Keratinocyte (primary cell): ENCODE measurements around the gene APLF. TPM values are rescaled to one million over a fixed set of nuclear protein-coding genes. Genes with fewer than 3 reads are reported as not detected.

Source experiments
- DNase-seq: peaks from one replicate; pipeline ENCODE4 v3.0.0-alpha.2; 2011; ENCODE audit warnings: low read depth, missing footprints, low spot score
- FAIRE-seq: peaks from 2 replicates; lab custom pipeline; 2011; peaks lifted over from hg19 to GRCh38; lab: Jason Lieb, UNC
- H2AFZ ChIP-seq: 2 replicates; pipeline ENCODE4 v1.6.0; 2012; ENCODE audit warnings: low read length, control low read depth, inconsistent platforms; ENCODE audit not compliant: control insufficient read depth
- H3K27ac ChIP-seq: 2 replicates; pipeline ENCODE4 v1.5.1; 2011; ENCODE audit warnings: low read length; ENCODE audit not compliant: control insufficient read depth, insufficient read depth
- H3K27me3 ChIP-seq: 3 replicates; pipeline ENCODE4 v1.6.0; 2011; ENCODE audit warnings: low read length; ENCODE audit not compliant: control insufficient read depth, insufficient read depth; ENCODE audit errors: extremely low read depth
- H3K36me3 ChIP-seq, 2 experiments: 2 replicates in 1 of 2; 3 replicates in 1 of 2; pipeline ENCODE4 v1.5.1; 2011; ENCODE audit warnings: low read length in 2 of 2, mild to moderate bottlenecking in 1 of 2; ENCODE audit not compliant: control insufficient read depth in 2 of 2, insufficient read depth in 2 of 2; ENCODE audit errors: extremely low read depth in 1 of 2
- H3K4me1 ChIP-seq: 3 replicates; pipeline ENCODE4 v1.5.1; 2011; ENCODE audit warnings: low read length; ENCODE audit not compliant: control insufficient read depth, insufficient read depth; ENCODE audit errors: extremely low read depth
- H3K4me2 ChIP-seq: 3 replicates; pipeline ENCODE4 v1.6.0; 2011; ENCODE audit warnings: low read depth, low read length; ENCODE audit not compliant: control insufficient read depth, insufficient read depth; ENCODE audit errors: extremely low read depth
- H3K4me3 ChIP-seq, 3 experiments: fragments of 200-600 bp in 1 of 3; sonication (generic) in 1 of 3; 2 replicates in 2 of 3; 3 replicates in 1 of 3; pipeline ENCODE4 v1.5.1; 2011 to 2016; ENCODE audit warnings: low read length in 3 of 3, mild to moderate bottlenecking in 3 of 3, control low read depth in 2 of 3, inconsistent platforms in 1 of 3, low read depth in 1 of 3, mixed read lengths in 1 of 3, mixed run types in 1 of 3, moderate library complexity in 1 of 3; ENCODE audit not compliant: control insufficient read depth in 2 of 3, insufficient read depth in 2 of 3; ENCODE audit errors: extremely low read depth in 1 of 3
- H3K79me2 ChIP-seq: 2 replicates; pipeline ENCODE4 v1.6.0; 2012; ENCODE audit warnings: low read length; ENCODE audit not compliant: control insufficient read depth, insufficient read depth
- H3K9ac ChIP-seq: 3 replicates; pipeline ENCODE4 v1.6.0; 2011; ENCODE audit warnings: low read length; ENCODE audit not compliant: control insufficient read depth, insufficient read depth; ENCODE audit errors: extremely low read depth
- H3K9me1 ChIP-seq: 3 replicates; pipeline ENCODE4 v1.6.0; 2011; ENCODE audit warnings: low read length; ENCODE audit not compliant: control insufficient read depth, insufficient read depth; ENCODE audit errors: extremely low read depth
- H3K9me3 ChIP-seq: 2 replicates; pipeline ENCODE4 v1.5.1; 2012; ENCODE audit warnings: low read depth, low read length; ENCODE audit not compliant: control insufficient read depth
- H4K20me1 ChIP-seq: 3 replicates; pipeline ENCODE4 v1.6.0; 2011; ENCODE audit warnings: low read length; ENCODE audit not compliant: control insufficient read depth, insufficient read depth; ENCODE audit errors: extremely low read depth
- EZH2 ChIP-seq: IDR thresholded peaks from one replicate; pipeline ENCODE4 v1.6.1; 2012; ENCODE audit warnings: inconsistent platforms, mild to moderate bottlenecking, low read length, moderate library complexity
- dilution Hi-C: fragments of 300-500 bp; cut with MboI; formaldehyde crosslinking; loops from one replicate; pipeline ENCODE4 v1.7.0; 2020; ENCODE audit warnings: low sequenced_read_pairs; ENCODE audit not compliant: extremely low pct_ligation_motif_present
- polyA plus RNA-seq, 5 experiments: library from polyadenylated mRNA; depleted of rRNA in 3 of 5; stranded (reverse) in 3 of 5; stranded (forward) in 1 of 5; unstranded in 1 of 5; fragments of >200 nt; gene quantifications; 1 replicate in 1 of 5; 2 replicates in 3 of 5; 3 replicates in 1 of 5; pipeline versions ENCODE4 v1.2.1 to v1.2.3, GENCODE V29; 2011 to 2012; ENCODE audit warnings: missing spikeins in 2 of 5, low read depth in 1 of 5, low replicate concordance in 1 of 5
- TF ChIP-seq, protein P1 (sequence below), 3 experiments: IDR thresholded peaks in 1 of 3; conservative IDR thresholded peaks in 1 of 3; optimal IDR thresholded peaks in 1 of 3; 2 replicates in 2 of 3; 3 replicates in 1 of 3; pipeline versions ENCODE3 to v1.5.1; 2011; ENCODE audit warnings: low read length in 3 of 3, mild to moderate bottlenecking in 3 of 3, moderate library complexity in 2 of 3, control low read depth in 1 of 3, inconsistent platforms in 1 of 3; ENCODE audit not compliant: insufficient read depth in 2 of 3; ENCODE audit errors: extremely low read depth in 1 of 3

APLF gene
- polyA plus RNA-seq, 1 donor (not counting 4 experiments of a cell fraction or from before 2014, with no cell fraction given): 3.0 TPM

DNA sequence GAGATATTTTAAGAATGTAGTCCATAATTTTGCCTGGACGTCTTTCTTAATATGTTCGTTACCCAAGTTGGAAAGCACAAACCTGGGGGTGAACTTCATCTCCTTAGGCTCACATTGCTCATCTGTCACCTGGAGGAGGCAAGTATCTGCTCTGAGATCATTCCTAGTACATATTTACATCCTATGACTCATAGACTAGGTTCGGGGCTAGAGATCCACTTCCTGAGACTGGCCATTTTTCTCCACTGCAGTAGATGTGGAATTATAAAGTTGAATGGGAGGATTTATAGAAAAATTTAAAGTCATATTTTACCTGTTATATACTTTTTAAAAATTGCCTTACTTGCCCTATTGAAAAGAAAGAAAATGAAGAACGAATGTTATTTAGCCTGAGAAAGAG lies 98.5 kb downstream of the APLF start:
- Histone ChIP-seq H2AFZ (no peak overlapping the region), H4K20me1 (no peaks in the 10 kb centered on the region), H3K4me1 (peaks cover 30% of the 10 kb centered on the region), H3K4me2 (no peak overlapping the region), H3K9ac (no peak overlapping the region), H3K4me3 (no peak overlapping the region), H3K27me3 (no peaks in the 10 kb centered on the region), H3K9me3 (no peaks in the 10 kb centered on the region), H3K27ac (no peak overlapping the region), H3K9me1 (no peaks in the 10 kb centered on the region), H3K36me3 (no peaks in the 10 kb centered on the region), H3K79me2 (no peaks in the 10 kb centered on the region)
- no peak for TF ChIP-seq EZH2
- TF ChIP-seq, protein P1, sequence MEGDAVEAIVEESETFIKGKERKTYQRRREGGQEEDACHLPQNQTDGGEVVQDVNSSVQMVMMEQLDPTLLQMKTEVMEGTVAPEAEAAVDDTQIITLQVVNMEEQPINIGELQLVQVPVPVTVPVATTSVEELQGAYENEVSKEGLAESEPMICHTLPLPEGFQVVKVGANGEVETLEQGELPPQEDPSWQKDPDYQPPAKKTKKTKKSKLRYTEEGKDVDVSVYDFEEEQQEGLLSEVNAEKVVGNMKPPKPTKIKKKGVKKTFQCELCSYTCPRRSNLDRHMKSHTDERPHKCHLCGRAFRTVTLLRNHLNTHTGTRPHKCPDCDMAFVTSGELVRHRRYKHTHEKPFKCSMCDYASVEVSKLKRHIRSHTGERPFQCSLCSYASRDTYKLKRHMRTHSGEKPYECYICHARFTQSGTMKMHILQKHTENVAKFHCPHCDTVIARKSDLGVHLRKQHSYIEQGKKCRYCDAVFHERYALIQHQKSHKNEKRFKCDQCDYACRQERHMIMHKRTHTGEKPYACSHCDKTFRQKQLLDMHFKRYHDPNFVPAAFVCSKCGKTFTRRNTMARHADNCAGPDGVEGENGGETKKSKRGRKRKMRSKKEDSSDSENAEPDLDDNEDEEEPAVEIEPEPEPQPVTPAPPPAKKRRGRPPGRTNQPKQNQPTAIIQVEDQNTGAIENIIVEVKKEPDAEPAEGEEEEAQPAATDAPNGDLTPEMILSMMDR (optimal IDR thresholded peaks at IDR 0.05 in 1 of 3, IDR thresholded peaks at IDR 0.05 in 1 of 3, conservative IDR thresholded peaks at IDR 0.05 in 1 of 3; ENCODE audit: extremely low read depth in 1 of 3, insufficient read depth in 2 of 3, low read length in 3 of 3): no peak
- FAIRE-seq (peak; percentile 67), DNase-seq (no peak)
- dilution Hi-C loops: no loop called here

DNA sequence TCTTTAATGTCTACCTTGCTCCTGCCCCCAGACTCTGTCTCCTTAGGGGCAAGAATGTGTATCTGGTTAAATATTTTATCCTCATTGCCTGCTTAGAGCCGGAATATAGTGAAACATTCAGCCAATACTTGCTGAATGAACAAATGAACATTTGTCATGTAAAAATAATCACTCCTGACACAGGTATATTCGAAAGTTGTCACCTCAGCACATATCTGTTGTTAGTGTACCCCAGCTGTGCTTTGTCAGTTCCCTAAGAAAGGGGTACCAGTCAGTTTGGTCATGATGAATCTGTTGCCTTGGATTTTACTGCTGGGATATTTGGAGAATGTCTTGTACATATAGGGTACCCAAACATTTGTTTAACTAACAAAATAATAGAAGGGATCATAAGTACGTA lies 99.0 kb downstream of the APLF start:
- no peaks in the 10 kb centered on the region for H3K9me1 ChIP-seq

More for the DNA sequence above, 99.0 kb downstream of the APLF start:
- H4K20me1 ChIP-seq: no peaks in the 10 kb centered on the region
- dilution Hi-C loops: no loop called here
- H3K4me3 ChIP-seq: no peak overlapping the region
- FAIRE-seq (no peak), DNase-seq (no peak)
- no peaks in the 10 kb centered on the region for H3K36me3 ChIP-seq
- no peaks in the 10 kb centered on the region for H3K79me2 ChIP-seq
- H2AFZ ChIP-seq: no peak overlapping the region
- no peak overlapping the region for H3K27ac ChIP-seq
- no peaks in the 10 kb centered on the region for H3K9me3 ChIP-seq
- no peak overlapping the region for H3K4me2 ChIP-seq
- H3K9ac ChIP-seq: no peak overlapping the region
- peaks cover 25% of the 10 kb centered on the region for H3K4me1 ChIP-seq
- H3K27me3 ChIP-seq: no peaks in the 10 kb centered on the region
- TF ChIP-seq, protein P1 (optimal IDR thresholded peaks at IDR 0.05 in 1 of 3, IDR thresholded peaks at IDR 0.05 in 1 of 3, conservative IDR thresholded peaks at IDR 0.05 in 1 of 3; ENCODE audit: extremely low read depth in 1 of 3, insufficient read depth in 2 of 3, low read length in 3 of 3): no peak
- no peak for TF ChIP-seq EZH2
